ENCODE results near the gene HLA-C. TPM values are rescaled to one million over a fixed set of nuclear protein-coding genes. Genes with fewer than 3 reads are reported as not detected.
"Not testable (repeated sequence)": the region's sequence is repeated elsewhere in the genome, so short reads cannot be mapped to it uniquely, and the experiment has no call there.

HLA-C gene
- polyA plus RNA-seq, 1 experiment, result 245 TPM

GRCh38 chr6:31289788-31290187, 17.9 kb upstream of the HLA-C start:
- TF ChIP-seq CTCF (IDR thresholded peaks at IDR 0.05; ENCODE audit: low read depth, low read length), result no peak
- ChIA-PET POLR2A (no interaction called here), CTCF (no interaction called here)
- Histone ChIP-seq H3K27ac (ENCODE audit: low read depth, low read length) (no peak overlapping the region), H3K9me3 (ENCODE audit: control insufficient read depth, insufficient read depth, low read length) (no peaks in the 10 kb centered on the region), H3K4me3 (ENCODE audit: low read depth, low read length) (no peak overlapping the region), H3K27me3 (ENCODE audit: control insufficient read depth, insufficient read depth, low read length) (peaks cover 17% of the 10 kb centered on the region)
- DNase-seq (ENCODE audit: low read depth, low spot score), result no peak

GRCh38 chr6:31287619-31288018, 15.7 kb upstream of the HLA-C start:
- no peaks in the 10 kb centered on the region for H3K9me3 ChIP-seq (ENCODE audit: control insufficient read depth, insufficient read depth, low read length)
- no peak overlapping the region for H3K4me3 ChIP-seq (ENCODE audit: low read depth, low read length)
- no peak for TF ChIP-seq CTCF (IDR thresholded peaks at IDR 0.05; ENCODE audit: low read depth, low read length)
- H3K27ac ChIP-seq (ENCODE audit: low read depth, low read length), result no peak overlapping the region
- H3K27me3 ChIP-seq (ENCODE audit: control insufficient read depth, insufficient read depth, low read length), result peaks cover 21% of the 10 kb centered on the region
- ChIA-PET POLR2A (no interaction called here), CTCF (no interaction called here)
- DNase-seq (ENCODE audit: low read depth, low spot score), result no peak

- Histone ChIP-seq H3K9me3 (ENCODE audit: control insufficient read depth, insufficient read depth, low read length) (no peaks in the 10 kb centered on the region), H3K27ac (ENCODE audit: low read depth, low read length) (no peak overlapping the region), H3K4me3 (ENCODE audit: low read depth, low read length) (no peak overlapping the region), H3K27me3 (ENCODE audit: control insufficient read depth, insufficient read depth, low read length) (peaks cover 21% of the 10 kb centered on the region)
- DNase-seq (ENCODE audit: low read depth, low spot score), result no peak
- no peak for TF ChIP-seq CTCF (IDR thresholded peaks at IDR 0.05; ENCODE audit: low read depth, low read length)
- ChIA-PET CTCF (no interaction called here), POLR2A (no interaction called here)
These were observed 14.1 kb upstream of the HLA-C start for GRCh38 chr6:31285982-31286381.

- POLR2A ChIA-PET, result no interaction called here
- DNase-seq (ENCODE audit: low read depth, low spot score), result no peak
- CTCF ChIA-PET, result no interaction called here
- Histone ChIP-seq H3K27ac (ENCODE audit: low read depth, low read length) (no peak overlapping the region), H3K27me3 (ENCODE audit: control insufficient read depth, insufficient read depth, low read length) (peaks cover 21% of the 10 kb centered on the region), H3K9me3 (ENCODE audit: control insufficient read depth, insufficient read depth, low read length) (no peaks in the 10 kb centered on the region), H3K4me3 (ENCODE audit: low read depth, low read length) (no peak overlapping the region)
- TF ChIP-seq CTCF (IDR thresholded peaks at IDR 0.05; ENCODE audit: low read depth, low read length), result no peak
These were observed 13.6 kb upstream of the HLA-C start for GRCh38 chr6:31285486-31285885.

GRCh38 chr6:31279647-31280046, 7.8 kb upstream of the HLA-C start:
- CTCF ChIA-PET, result interaction anchor here (0.6 to 1.3 kb wide), 2 partner anchors 87 to 114 kb away, joined by 3 to 4 read pairs; no protein-coding TSS in a partner anchor
- H3K27me3 ChIP-seq (ENCODE audit: control insufficient read depth, insufficient read depth, low read length), result peaks cover 14% of the 10 kb centered on the region
- H3K27ac ChIP-seq (ENCODE audit: low read depth, low read length); DNase-seq (ENCODE audit: low read depth, low spot score); H3K4me3 ChIP-seq (ENCODE audit: low read depth, low read length); H3K9me3 ChIP-seq (ENCODE audit: control insufficient read depth, insufficient read depth, low read length); POLR2A ChIA-PET: not testable (repeated sequence)
